HepG2 (cell line): ENCODE results near the gene NMUR1. TPM values are rescaled to one million over a fixed set of nuclear protein-coding genes. Genes with fewer than 3 reads are reported as not detected.

Experiments used
- ATAD3A ChIP-seq: sonication (generic); formaldehyde crosslinking; IDR thresholded peaks from 2 replicates; pipeline ENCODE4 v1.4.0; 2020; ENCODE audit warnings: missing genetic modification reagents
- HMGXB3 ChIP-seq: sonication (generic); formaldehyde crosslinking; IDR thresholded peaks from 2 replicates; pipeline ENCODE4 v1.4.0; 2020; ENCODE audit warnings: missing genetic modification reagents, borderline replicate concordance
- HNF1A ChIP-seq, 2 experiments: sonication (generic) in 1 of 2; formaldehyde crosslinking in 1 of 2; IDR thresholded peaks; 2 replicates each; pipeline versions ENCODE4 v1.4.0 to v1.6.1; 2016 to 2020; ENCODE audit warnings: borderline replicate concordance in 1 of 2, low read depth in 1 of 2, mild to moderate bottlenecking in 1 of 2, missing genetic modification reagents in 1 of 2
- KLF15 ChIP-seq: sonication (generic); formaldehyde crosslinking; IDR thresholded peaks from 2 replicates; pipeline ENCODE4 v1.8.1; 2023; ENCODE audit warnings: borderline replicate concordance, mild to moderate bottlenecking, inconsistent platforms, missing genetic modification reagents, mixed read lengths
- NFE2L2 ChIP-seq: fragments of 150-350 bp; IDR thresholded peaks from 2 replicates; pipeline ENCODE4 v1.6.1; 2014; ENCODE audit warnings: low read length
- POLR2A ChIP-seq, 2 experiments: IDR thresholded peaks; 2 replicates each; pipeline ENCODE4 v1.6.1; 2011; ENCODE audit warnings: low read depth in 2 of 2, low read length in 2 of 2, mild to moderate bottlenecking in 1 of 2, moderate library complexity in 1 of 2; ENCODE audit not compliant: insufficient read depth in 1 of 2
- RXRA ChIP-seq: sonication (generic); formaldehyde crosslinking; IDR thresholded peaks from 2 replicates; pipeline ENCODE4 v1.5.1; 2020; ENCODE audit warnings: missing genetic modification reagents
- SAP130 ChIP-seq: IDR thresholded peaks from 2 replicates; pipeline ENCODE4 v1.6.1; 2016; ENCODE audit warnings: low read depth
- SP1 ChIP-seq, 2 experiments: fragments of 450-650 bp in 1 of 2; sonication (generic) in 1 of 2; formaldehyde crosslinking in 1 of 2; IDR thresholded peaks; 2 replicates each; pipeline versions ENCODE4 v1.4.0 to v1.6.1; 2016 to 2020; ENCODE audit warnings: missing genetic modification reagents in 1 of 2
- ZNF10 ChIP-seq: sonication (generic); formaldehyde crosslinking; IDR thresholded peaks from 2 replicates; pipeline ENCODE4 v1.4.0; 2020; ENCODE audit warnings: mild to moderate bottlenecking, low read depth, missing genetic modification reagents, borderline replicate concordance
- ZNF598 ChIP-seq: sonication (generic); formaldehyde crosslinking; IDR thresholded peaks from 2 replicates; pipeline ENCODE4 v1.5.1; 2020; ENCODE audit warnings: mild to moderate bottlenecking, missing genetic modification reagents, borderline replicate concordance
- ZNF619 ChIP-seq: sonication (generic); formaldehyde crosslinking; IDR thresholded peaks from 2 replicates; pipeline ENCODE4 v1.4.0; 2020; ENCODE audit warnings: mild to moderate bottlenecking, missing genetic modification reagents
- ZNF703 ChIP-seq: sonication (generic); formaldehyde crosslinking; IDR thresholded peaks from 2 replicates; pipeline ENCODE4 v1.5.1; 2020; ENCODE audit warnings: missing genetic modification reagents, mild to moderate bottlenecking, moderate library complexity, borderline replicate concordance
- polyA plus RNA-seq, 8 experiments: library from polyadenylated mRNA; depleted of rRNA in 3 of 8; stranded (reverse) in 7 of 8; unstranded in 1 of 8; fragments of >200 nt; fragmentation: Illumina TruSeq in 4 of 8; extraction: Trizol in 4 of 8; gene quantifications; 2 replicates each; pipeline versions ENCODE4 v1.2.1 to v1.2.3, GENCODE V29; 2011 to 2016; ENCODE audit warnings: low read depth in 4 of 8, missing spikeins in 1 of 8, mixed read lengths in 1 of 8; ENCODE audit not compliant: insufficient read depth in 1 of 8
- total RNA-seq, 5 experiments: library from RNA; depleted of rRNA; stranded (reverse); fragments of >200 nt; fragmentation: Illumina TruSeq; extraction: Trizol; gene quantifications; 2 replicates each; pipeline ENCODE4 v1.2.3, GENCODE V29; 2016; ENCODE audit warnings: low read depth in 1 of 5
- TF ChIP-seq, protein P1 (sequence below): sonication (generic); formaldehyde crosslinking; conservative IDR thresholded peaks from 2 replicates; pipeline ENCODE4 v1.8.0; 2022; ENCODE audit warnings: mild to moderate bottlenecking, moderate library complexity, missing genetic modification reagents
- TF ChIP-seq, protein P2 (sequence below): IDR thresholded peaks from 2 replicates; pipeline ENCODE4 v1.6.1; 2012; ENCODE audit warnings: inconsistent platforms
- TF ChIP-seq, protein P3 (sequence below): sonication (generic); formaldehyde crosslinking; IDR thresholded peaks from 2 replicates; pipeline ENCODE4 v1.5.0; 2020; ENCODE audit warnings: missing genetic modification reagents

NMUR1 gene
- total and polyA plus RNA-seq, 2 of the 13 experiments (the other 11 are each of a cell fraction or from before 2014, with no cell fraction given): not detected

GRCh38 chr2:231514225-231514950, 15.9 kb downstream of the NMUR1 start (continued):
- TF ChIP-seq ZNF10 (CRISPR knock-in tag) (no peak), POLR2A (IDR thresholded peaks at IDR 0.05; ENCODE audit: insufficient read depth in 1 of 2, low read depth in 2 of 2, low read length in 2 of 2) (peak; percentile 31 to 64; a peak in 3 of 4 replicates), ATAD3A (CRISPR knock-in tag) (no peak), SAP130 (CRISPR knock-in tag) (peak; percentile 33; the same call in 1 of the 2 replicates), ZNF598 (CRISPR knock-in tag) (0 out of 2 replicates have a peak, but pooled peaks have one; percentile 39), SP1 (IDR thresholded peaks at IDR 0.05) (no peak), SP1 (CRISPR knock-in tag; IDR thresholded peaks at IDR 0.05) (0 out of 2 replicates have a peak, but pooled peaks have one; percentile 29), HMGXB3 (CRISPR knock-in tag) (peak; percentile 90; the same call in 1 of the 2 replicates), ZNF619 (CRISPR knock-in tag) (0 out of 2 replicates have a peak, but pooled peaks have one; percentile 25), NFE2L2 (no peak), RXRA (peak; percentile 22; the same call in 1 of the 2 replicates), KLF15 (CRISPR knock-in tag) (no peak), ZNF703 (CRISPR knock-in tag) (no peak), HNF1A (IDR thresholded peaks at IDR 0.05; ENCODE audit: low read depth) (no peak), HNF1A (CRISPR knock-in tag; IDR thresholded peaks at IDR 0.05; ENCODE audit: borderline replicate concordance) (no peak)
- TF ChIP-seq, protein P1, sequence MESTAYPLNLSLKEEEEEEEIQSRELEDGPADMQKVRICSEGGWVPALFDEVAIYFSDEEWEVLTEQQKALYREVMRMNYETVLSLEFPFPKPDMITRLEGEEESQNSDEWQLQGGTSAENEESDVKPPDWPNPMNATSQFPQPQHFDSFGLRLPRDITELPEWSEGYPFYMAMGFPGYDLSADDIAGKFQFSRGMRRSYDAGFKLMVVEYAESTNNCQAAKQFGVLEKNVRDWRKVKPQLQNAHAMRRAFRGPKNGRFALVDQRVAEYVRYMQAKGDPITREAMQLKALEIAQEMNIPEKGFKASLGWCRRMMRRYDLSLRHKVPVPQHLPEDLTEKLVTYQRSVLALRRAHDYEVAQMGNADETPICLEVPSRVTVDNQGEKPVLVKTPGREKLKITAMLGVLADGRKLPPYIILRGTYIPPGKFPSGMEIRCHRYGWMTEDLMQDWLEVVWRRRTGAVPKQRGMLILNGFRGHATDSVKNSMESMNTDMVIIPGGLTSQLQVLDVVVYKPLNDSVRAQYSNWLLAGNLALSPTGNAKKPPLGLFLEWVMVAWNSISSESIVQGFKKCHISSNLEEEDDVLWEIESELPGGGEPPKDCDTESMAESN (CRISPR knock-in tag): peak; percentile 59; the same call in 1 of the 2 replicates
- TF ChIP-seq, protein P2, sequence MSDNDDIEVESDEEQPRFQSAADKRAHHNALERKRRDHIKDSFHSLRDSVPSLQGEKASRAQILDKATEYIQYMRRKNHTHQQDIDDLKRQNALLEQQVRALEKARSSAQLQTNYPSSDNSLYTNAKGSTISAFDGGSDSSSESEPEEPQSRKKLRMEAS: peak; percentile 85
- TF ChIP-seq, protein P3, sequence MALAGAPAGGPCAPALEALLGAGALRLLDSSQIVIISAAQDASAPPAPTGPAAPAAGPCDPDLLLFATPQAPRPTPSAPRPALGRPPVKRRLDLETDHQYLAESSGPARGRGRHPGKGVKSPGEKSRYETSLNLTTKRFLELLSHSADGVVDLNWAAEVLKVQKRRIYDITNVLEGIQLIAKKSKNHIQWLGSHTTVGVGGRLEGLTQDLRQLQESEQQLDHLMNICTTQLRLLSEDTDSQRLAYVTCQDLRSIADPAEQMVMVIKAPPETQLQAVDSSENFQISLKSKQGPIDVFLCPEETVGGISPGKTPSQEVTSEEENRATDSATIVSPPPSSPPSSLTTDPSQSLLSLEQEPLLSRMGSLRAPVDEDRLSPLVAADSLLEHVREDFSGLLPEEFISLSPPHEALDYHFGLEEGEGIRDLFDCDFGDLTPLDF (CRISPR knock-in tag): peak; percentile 62; the same call in 1 of the 2 replicates
